HCT116 (cell line): ENCODE data around the gene POU4F1. TPM values are rescaled to one million over a fixed set of nuclear protein-coding genes. Genes with fewer than 3 reads are reported as not detected.

Source experiments
- ATAC-seq: fragments of 200-7000 bp; cut with Tn5 transposase; 2 replicates; pipeline ENCODE4 v1.9.1; 2020; ENCODE audit warnings: mild to moderate bottlenecking, moderate library complexity
- BruUV-seq: library from RNA; stranded (reverse); fragments of 400-500 nt; replicated peaks from 2 replicates; lab custom pipeline; 2021; lab: Mats Ljungman, UMichigan
- CTCF ChIA-PET: fragments of 300-600 bp; sonication (Branson Sonifier 250); formaldehyde crosslinking; loops from one replicate; lab custom pipeline; 2021; ENCODE audit warnings: antibody characterized with exemption; lab: Charles Lee
- POLR2A ChIA-PET: fragments of 300-600, 350-600 bp; sonication (Branson Sonifier 250); formaldehyde crosslinking; loops from one replicate; lab custom pipeline; 2021; ENCODE audit warnings: antibody characterized with exemption; lab: Charles Lee
- RAD21 ChIA-PET, 2 experiments: fragments of 300-600 bp; sonication (Branson Sonifier 250); formaldehyde crosslinking; loops; one replicate each; lab custom pipeline; 2023; ENCODE audit warnings: low total read pairs in 2 of 2; ENCODE audit not compliant: uncharacterized antibody in 2 of 2, unreplicated experiment in 2 of 2, low non-redundant PET in 1 of 2; lab: Charles Lee
- DNase-seq: peaks from one replicate; pipeline ENCODE4 v3.0.0-alpha.2; 2010; ENCODE audit warnings: low read depth, low spot score
- H2AFZ ChIP-seq: fragments of 200-600 bp; shearing (Covaris generic), sonication (generic); 2 replicates; pipeline ENCODE4 v1.6.1; 2017; ENCODE audit warnings: low read depth, mixed run types, mixed read lengths, antibody characterized with exemption, low read length; ENCODE audit not compliant: poor library complexity, severe bottlenecking
- H3K27ac ChIP-seq: 2 replicates; pipeline ENCODE4 v1.5.1; 2012; ENCODE audit warnings: low read depth, low read length
- H3K27me3 ChIP-seq: fragments of 200-600 bp; sonication (generic); 2 replicates; pipeline ENCODE4 v1.6.1; 2016; ENCODE audit warnings: mixed run types, low read length, mixed read lengths; ENCODE audit not compliant: insufficient read depth
- H3K36me3 ChIP-seq, 2 experiments: fragments of 200-500 bp in 1 of 2; fragments of 200-600 bp in 1 of 2; sonication (Bioruptor generic) in 1 of 2; sonication (generic) in 1 of 2; 2 replicates each; pipeline versions ENCODE4 v1.5.1 to v1.6.1; 2014 to 2016; ENCODE audit warnings: low read length in 2 of 2, inconsistent platforms in 1 of 2, mixed read lengths in 1 of 2, mixed run types in 1 of 2; ENCODE audit not compliant: insufficient read depth in 2 of 2, control insufficient read depth in 1 of 2
- H3K4me1 ChIP-seq, 2 experiments: fragments of 200-600 bp in 1 of 2; sonication (generic) in 1 of 2; 2 replicates each; pipeline versions ENCODE4 v1.5.1 to v1.6.1; 2012 to 2017; ENCODE audit warnings: low read length in 2 of 2, inconsistent platforms in 1 of 2, mild to moderate bottlenecking in 1 of 2, mixed read lengths in 1 of 2, mixed run types in 1 of 2, moderate library complexity in 1 of 2; ENCODE audit not compliant: insufficient read depth in 2 of 2, control insufficient read depth in 1 of 2
- H3K4me2 ChIP-seq: fragments of 200-600 bp; sonication (generic); 2 replicates; pipeline ENCODE4 v1.6.1; 2017; ENCODE audit warnings: mixed run types, low read length, mixed read lengths
- H3K4me3 ChIP-seq, 2 experiments: fragments of 200-600 bp in 1 of 2; sonication (generic) in 1 of 2; replicated peaks in 1 of 2; 2 replicates each; pipeline ENCODE4 v1.5.1; 2011 to 2016; ENCODE audit warnings: low read length in 2 of 2, control low read depth in 1 of 2, low read depth in 1 of 2, mild to moderate bottlenecking in 1 of 2, mixed read lengths in 1 of 2, mixed run types in 1 of 2
- H3K79me2 ChIP-seq: fragments of 200-600 bp; sonication (generic); 2 replicates; pipeline ENCODE4 v1.6.1; 2017; ENCODE audit warnings: mild to moderate bottlenecking, mixed run types, low read length, moderate library complexity, mixed read lengths; ENCODE audit not compliant: insufficient read depth
- H3K9ac ChIP-seq: fragments of 200-600 bp; sonication (generic); 2 replicates; pipeline ENCODE4 v1.6.1; 2016; ENCODE audit warnings: low read length, mixed read lengths
- H3K9me2 ChIP-seq: fragments of 200-600 bp; sonication (generic), shearing (Covaris generic); 2 replicates; pipeline ENCODE4 v1.6.1; 2017; ENCODE audit warnings: mixed run types, mild to moderate bottlenecking, moderate library complexity; ENCODE audit not compliant: insufficient read depth
- H3K9me3 ChIP-seq, 2 experiments: fragments of 200-500 bp in 1 of 2; fragments of 200-600 bp in 1 of 2; sonication (Bioruptor generic) in 1 of 2; sonication (generic) in 1 of 2; 2 replicates each; pipeline ENCODE4 v1.6.1; 2014 to 2017; ENCODE audit warnings: low read length in 2 of 2, mixed read lengths in 2 of 2, inconsistent platforms in 1 of 2, low read depth in 1 of 2, mild to moderate bottlenecking in 1 of 2, mixed run types in 1 of 2, moderate library complexity in 1 of 2; ENCODE audit not compliant: control insufficient read depth in 1 of 2, insufficient read depth in 1 of 2
- H4K20me1 ChIP-seq: fragments of 200-600 bp; sonication (generic), shearing (Covaris generic); 2 replicates; pipeline ENCODE4 v1.6.1; 2017; ENCODE audit warnings: mixed run types, mild to moderate bottlenecking, moderate library complexity; ENCODE audit not compliant: insufficient read depth
- JUND ChIP-seq: IDR thresholded peaks from 2 replicates; pipeline ENCODE4 v1.6.1; 2012
- RAD21 ChIP-seq: IDR thresholded peaks from 2 replicates; pipeline ENCODE4 v1.6.1; 2012; ENCODE audit warnings: low read depth, mild to moderate bottlenecking
- SIN3A ChIP-seq: IDR thresholded peaks from 2 replicates; pipeline ENCODE4 v1.6.1; 2012; ENCODE audit warnings: low read depth
- TCF7L2 ChIP-seq: IDR thresholded peaks from 2 replicates; pipeline ENCODE4 v1.7.0; 2011; ENCODE audit warnings: borderline replicate concordance, inconsistent platforms; ENCODE audit not compliant: insufficient read depth, insufficient read length; ENCODE audit errors: extremely low read depth
- intact Hi-C: fragments of 100-400 bp; cut with micrococcal nuclease; formaldehyde crosslinking; loops from 2 replicates; pipeline ENCODE4 v1.10.0; 2022
- total RNA-seq: library from RNA; stranded (reverse); gene quantifications from one replicate; pipeline ENCODE4 v1.2.1, GENCODE V29; 2021; ENCODE audit not compliant: unreplicated experiment
- TF ChIP-seq, protein P1 (sequence below): IDR thresholded peaks from 2 replicates; pipeline ENCODE4 v1.6.1; 2011; ENCODE audit warnings: mild to moderate bottlenecking, low read length, moderate library complexity; ENCODE audit not compliant: insufficient replicate concordance; ENCODE audit errors: extremely low read depth
- TF ChIP-seq, protein P2 (sequence below): IDR thresholded peaks from 2 replicates; pipeline ENCODE4 v1.6.1; 2012

POU4F1 gene
- total RNA-seq, 1 experiment from 2014 or later, result not detected

DNA sequence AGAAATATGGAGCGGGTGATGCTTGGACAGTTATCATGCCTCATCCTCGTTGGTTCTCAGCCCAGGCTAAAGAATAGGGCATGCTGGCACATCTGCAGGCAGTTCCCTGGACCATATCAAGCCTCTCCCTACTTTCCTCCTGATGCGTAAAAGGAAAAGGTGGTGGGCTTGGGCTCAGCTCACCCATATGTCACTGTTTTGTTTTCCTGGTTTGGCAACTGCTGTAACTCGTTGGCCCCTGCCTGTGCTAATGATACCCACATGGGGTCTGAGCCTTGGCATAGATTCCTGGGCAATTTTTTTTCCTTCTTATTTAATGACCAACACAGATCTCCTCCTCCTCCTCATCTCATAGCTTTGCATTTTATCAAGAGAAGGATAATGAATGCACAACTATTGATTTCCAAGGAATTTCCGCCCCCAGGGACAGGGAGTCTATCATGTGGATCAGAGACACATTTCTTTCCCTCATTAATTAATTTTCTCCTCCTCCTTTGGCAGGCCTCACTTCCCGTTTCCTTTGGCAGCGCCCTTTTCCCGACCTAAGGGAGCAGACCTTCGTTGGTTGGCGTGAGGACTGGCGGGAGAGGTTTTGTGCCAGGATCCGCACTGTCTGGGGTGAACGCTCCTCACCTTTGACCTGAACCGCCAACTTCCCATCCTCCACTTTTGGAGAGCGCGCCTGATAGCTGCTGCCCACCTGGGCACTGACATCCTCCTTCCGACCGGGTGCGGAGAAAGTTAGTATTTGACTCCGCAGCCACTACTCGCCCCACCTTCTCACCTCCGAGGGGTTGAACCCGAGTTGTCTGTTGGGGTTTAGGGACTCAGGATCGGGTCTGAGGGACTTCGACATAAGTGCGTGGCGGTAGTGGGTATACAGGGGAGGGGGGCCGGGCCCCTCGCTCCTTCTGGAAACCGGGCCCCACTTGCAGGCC lies 3.4 kb upstream of the POU4F1 start:
- no TSS peak for BruUV-seq
- H3K9ac ChIP-seq, result no peak overlapping the region
- TF ChIP-seq, protein P1, sequence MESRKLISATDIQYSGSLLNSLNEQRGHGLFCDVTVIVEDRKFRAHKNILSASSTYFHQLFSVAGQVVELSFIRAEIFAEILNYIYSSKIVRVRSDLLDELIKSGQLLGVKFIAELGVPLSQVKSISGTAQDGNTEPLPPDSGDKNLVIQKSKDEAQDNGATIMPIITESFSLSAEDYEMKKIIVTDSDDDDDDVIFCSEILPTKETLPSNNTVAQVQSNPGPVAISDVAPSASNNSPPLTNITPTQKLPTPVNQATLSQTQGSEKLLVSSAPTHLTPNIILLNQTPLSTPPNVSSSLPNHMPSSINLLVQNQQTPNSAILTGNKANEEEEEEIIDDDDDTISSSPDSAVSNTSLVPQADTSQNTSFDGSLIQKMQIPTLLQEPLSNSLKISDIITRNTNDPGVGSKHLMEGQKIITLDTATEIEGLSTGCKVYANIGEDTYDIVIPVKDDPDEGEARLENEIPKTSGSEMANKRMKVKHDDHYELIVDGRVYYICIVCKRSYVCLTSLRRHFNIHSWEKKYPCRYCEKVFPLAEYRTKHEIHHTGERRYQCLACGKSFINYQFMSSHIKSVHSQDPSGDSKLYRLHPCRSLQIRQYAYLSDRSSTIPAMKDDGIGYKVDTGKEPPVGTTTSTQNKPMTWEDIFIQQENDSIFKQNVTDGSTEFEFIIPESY, result no peak
- TF ChIP-seq, protein P2, sequence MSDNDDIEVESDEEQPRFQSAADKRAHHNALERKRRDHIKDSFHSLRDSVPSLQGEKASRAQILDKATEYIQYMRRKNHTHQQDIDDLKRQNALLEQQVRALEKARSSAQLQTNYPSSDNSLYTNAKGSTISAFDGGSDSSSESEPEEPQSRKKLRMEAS, result no peak
- TF ChIP-seq RAD21, result no peak
- no peak for TF ChIP-seq SIN3A
- no peak for TF ChIP-seq TCF7L2
- TF ChIP-seq JUND, result no peak
- TF ChIP-seq, all 23 proteins: peak for 0
- intact Hi-C loops, result no loop called here
- H3K4me2 ChIP-seq, result no peak overlapping the region
- no peaks in the 10 kb centered on the region for H3K79me2 ChIP-seq
- ChIA-PET CTCF (no interaction called here), RAD21 (no interaction called here), POLR2A (no interaction called here)
- H3K4me3 ChIP-seq, result no peak overlapping the region
- no peaks in the 10 kb centered on the region for H3K9me3 ChIP-seq
- H3K27ac ChIP-seq, result no peak overlapping the region
- H3K27me3 ChIP-seq, result peaks cover 6% of the 10 kb centered on the region; the same call in 1 of the 2 replicates
- H2AFZ ChIP-seq, result no peak overlapping the region
- no peaks in the 10 kb centered on the region for H3K9me2 ChIP-seq
- H3K4me1 ChIP-seq, result no peaks in the 10 kb centered on the region
- DNase-seq (no peak), ATAC-seq (no peak)
- H4K20me1 ChIP-seq, result no peaks in the 10 kb centered on the region
- H3K36me3 ChIP-seq, result no peaks in the 10 kb centered on the region
